Anterior cingulate cortex (tissue), 58 donors: Measurements from ENCODE around the gene SAXO2.
"Not testable (repeated sequence)": the region's sequence is repeated elsewhere in the genome, so short reads cannot be mapped to it uniquely, and the experiment has no call there.

Experiments
- DNase-seq, 58 donors: peaks; one replicate each; lab custom pipeline; 2025; lab: John Stamatoyannopoulos, UW

SAXO2 gene

DNA sequence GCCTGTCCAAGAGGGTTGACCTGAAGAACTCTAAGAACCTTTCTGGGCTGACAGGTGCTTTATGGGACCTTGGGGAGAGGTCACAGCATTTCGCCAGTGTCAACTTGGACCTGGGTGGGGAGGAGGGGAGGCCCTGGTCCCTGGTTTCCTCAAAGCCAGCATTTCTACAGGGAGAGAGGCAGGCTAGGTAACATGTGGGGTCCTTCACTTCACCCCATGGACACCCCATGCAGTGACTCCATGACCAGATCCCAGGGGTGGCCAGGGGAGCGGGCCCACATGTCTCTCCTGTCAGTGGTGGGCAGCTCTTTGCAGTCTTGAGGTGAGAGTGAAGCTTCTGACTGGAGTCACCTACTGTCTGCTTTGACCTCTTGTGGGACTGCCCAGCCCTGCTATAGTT lies 50.8 kb downstream of the SAXO2 start:
- DNase-seq = no peak

DNA sequence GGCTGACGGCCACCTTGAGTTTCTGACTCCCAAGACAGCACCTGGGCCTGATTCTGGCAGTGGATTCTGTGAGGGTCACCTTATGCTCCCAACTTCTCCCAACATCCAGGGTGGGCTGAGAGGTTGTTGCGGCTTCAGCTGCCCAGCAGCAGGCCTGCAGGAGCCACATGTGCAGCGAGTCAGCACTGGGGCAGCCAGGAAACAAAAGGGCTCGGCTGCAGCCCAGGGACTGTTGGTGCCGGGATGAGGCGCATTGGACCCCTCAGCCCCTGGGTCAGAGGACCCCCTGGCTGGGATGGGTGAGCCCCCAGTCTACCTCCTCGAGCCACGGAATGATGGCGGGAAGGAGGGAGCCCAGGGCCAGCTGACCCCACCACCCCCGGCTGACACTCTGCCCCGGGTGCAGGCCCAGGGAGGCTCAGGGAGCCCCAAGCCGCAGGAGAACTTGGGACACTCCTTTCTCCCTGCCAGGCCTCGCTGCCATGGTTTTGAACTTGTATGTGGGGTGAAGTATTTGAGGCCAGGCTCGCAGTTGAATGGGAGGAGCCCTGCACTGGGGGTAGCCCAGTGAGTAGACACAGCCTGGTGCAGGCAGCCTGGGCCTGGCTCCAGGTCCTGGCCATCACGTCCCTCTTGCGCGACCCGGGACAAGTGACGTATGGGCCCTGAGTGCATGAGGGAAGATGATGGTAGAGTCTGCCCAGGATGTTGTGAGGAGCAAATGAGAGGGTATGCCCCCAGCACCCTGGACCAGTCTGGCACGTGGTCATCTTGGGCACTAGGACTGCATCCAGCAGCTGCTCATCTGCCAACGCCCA lies 51.5 kb downstream of the SAXO2 start:
- not testable (repeated sequence) for DNase-seq

DNA sequence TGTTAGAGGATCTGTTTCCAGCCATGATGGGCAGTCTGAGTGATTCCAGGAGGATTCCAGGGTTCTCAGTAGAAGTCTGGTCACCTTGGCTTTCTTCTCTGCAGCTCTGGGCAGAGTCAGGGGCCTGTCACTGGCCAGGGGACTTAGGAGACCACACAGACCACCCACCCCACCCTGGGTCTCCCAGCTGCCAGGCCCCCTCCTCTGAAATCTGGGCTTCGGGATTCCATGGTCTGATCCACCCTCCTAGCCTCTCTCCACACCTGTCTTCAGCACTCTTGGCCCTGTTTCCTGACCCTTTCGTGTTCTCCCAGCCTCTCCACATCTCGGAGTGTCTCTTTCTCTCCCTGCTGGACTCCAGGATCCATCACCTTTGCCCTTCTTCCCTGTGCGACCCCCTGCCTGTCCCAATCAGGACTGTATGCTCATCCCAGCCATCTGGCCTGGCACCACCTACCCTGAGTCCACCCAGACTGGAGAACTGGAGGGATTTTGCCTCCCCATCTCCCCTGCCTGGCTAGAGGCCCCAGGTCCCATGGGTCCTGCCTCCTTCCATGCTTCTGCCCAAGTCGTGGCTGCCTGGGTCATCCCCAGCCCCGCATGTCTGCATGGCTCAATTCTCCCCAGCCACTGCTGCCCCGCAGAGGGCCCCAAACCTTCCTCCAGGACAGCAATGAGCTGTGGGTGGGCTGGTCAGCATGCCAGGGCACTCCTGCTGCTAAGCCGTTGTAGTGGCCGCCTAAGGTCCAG lies 52.3 kb downstream of the SAXO2 start:
- DNase-seq = no peak

DNA sequence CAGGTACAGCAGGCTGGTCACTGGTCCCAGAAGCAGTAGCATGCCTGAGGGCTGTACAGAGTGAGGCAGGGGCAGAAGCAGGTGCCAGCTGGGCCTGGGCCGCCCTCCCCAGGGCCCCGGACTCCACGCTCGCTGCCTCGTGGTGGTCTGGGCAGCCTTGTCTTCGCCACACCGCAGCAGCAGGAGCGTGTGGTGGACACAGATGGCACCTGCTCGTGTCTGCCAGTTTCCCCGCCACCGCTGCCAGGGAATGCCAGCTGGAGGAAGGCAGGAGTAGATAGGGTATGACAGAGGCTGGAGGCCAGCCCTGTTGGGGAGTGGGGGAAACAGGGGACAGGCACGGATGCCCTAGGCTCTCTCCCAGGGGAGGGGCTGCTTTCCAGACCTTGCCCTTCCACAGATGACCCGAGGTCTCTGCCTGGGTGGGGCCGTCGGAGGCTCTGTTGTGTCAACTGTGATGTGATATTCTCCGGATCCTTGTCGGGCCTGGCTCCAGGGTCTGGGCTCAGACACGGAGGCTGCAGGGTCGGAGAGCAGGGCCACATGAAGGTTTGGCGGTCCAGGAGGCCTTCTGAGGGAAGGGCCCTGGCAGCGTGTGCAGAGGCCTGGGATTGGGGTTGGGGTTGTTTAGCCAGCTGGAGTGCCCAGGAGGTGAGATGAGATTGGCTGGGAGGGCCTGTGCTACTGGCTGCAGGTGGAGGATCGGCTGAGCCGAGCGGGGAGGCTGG lies 53.1 kb downstream of the SAXO2 start:
- peak in 5 of 58 donors; percentile 6 to 18 (median 9) for DNase-seq

GRCh38 chr15:82316247-82317090 lies 53.9 kb downstream of the SAXO2 start:
- not testable (repeated sequence) for DNase-seq

- DNase-seq = no peak
Measured at GRCh38 chr15:82317091-82317489, 54.5 kb downstream of the SAXO2 start.

GRCh38 chr15:82317516-82317915 lies 54.9 kb downstream of the SAXO2 start:
- DNase-seq = not testable (repeated sequence)

- not testable (repeated sequence) for DNase-seq
Measured at GRCh38 chr15:82318281-82318680, 55.7 kb downstream of the SAXO2 start.

GRCh38 chr15:82319522-82320278 lies 57.1 kb downstream of the SAXO2 start:
- not testable (repeated sequence) for DNase-seq

DNA sequence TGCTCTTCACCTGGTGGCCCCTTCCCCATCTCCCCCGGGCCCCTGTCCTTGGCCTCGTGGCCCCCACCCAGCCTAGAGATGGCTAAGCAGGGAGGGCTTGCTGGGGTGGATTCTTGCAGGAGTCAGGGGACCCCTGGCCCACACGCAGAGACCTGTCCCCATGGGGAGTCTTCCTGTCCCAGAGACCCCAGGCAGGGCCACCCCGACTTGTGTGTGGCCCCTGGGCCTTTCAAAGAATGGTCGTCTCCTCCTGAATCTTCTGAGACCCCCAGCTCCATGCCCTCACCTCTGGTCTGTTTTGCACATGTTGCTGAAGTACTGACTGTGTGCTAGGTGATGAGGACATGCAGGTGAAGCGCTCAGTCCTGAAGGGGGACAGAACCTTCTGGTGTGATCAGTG lies 58.2 kb downstream of the SAXO2 start:
- DNase-seq = not testable (repeated sequence)

DNA sequence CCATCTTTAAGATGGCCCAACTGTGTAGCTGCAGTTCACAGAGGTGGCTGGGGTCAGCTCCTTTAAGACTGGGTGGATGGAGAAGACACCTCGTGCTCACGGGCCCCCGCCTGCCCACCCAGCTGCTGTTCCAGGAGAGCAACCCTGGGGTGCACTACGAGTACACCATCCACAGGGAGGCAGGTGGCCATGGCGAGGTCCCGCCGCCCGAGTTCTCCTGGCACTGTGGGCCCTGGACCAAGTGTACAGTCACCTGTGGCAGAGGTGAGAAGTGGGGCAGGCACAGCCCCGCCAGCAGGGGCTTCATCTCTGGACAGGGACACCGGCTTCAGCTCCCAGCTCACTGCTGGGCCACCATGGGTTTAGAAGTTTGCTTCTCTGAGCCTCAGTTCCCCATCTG lies 59.9 kb downstream of the SAXO2 start:
- DNase-seq = not testable (repeated sequence)

DNA sequence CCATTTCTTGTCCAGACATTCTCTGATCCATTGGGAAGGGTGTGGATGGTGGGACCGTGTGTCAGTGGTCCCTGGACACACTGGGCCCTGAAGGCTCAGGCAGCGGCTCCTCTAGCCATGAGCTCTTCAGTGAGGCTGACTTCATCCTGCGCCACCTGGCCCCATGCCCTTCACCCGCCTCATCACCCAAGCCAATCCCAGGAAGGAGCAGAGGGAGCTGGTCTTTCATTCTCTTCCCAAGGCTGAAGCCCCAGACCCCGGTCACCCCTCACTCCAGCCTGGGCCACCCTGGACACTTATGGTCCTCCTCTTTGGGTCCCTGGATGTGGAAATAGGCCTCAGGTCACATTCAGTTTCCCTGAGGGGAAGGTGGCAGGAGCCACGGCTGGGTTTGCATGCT lies 62.2 kb downstream of the SAXO2 start:
- DNase-seq = not testable (repeated sequence)

GRCh38 chr15:82325646-82326045 lies 63.0 kb downstream of the SAXO2 start:
- DNase-seq = not testable (repeated sequence)

GRCh38 chr15:82326896-82327295 lies 64.3 kb downstream of the SAXO2 start:
- DNase-seq = not testable (repeated sequence)

GRCh38 chr15:82327372-82327771 lies 64.8 kb downstream of the SAXO2 start:
- not testable (repeated sequence) for DNase-seq

- not testable (repeated sequence) for DNase-seq
Measured at GRCh38 chr15:82329039-82329438, 66.4 kb downstream of the SAXO2 start.

GRCh38 chr15:82330921-82331320 lies 68.3 kb downstream of the SAXO2 start:
- DNase-seq = not testable (repeated sequence)

DNA sequence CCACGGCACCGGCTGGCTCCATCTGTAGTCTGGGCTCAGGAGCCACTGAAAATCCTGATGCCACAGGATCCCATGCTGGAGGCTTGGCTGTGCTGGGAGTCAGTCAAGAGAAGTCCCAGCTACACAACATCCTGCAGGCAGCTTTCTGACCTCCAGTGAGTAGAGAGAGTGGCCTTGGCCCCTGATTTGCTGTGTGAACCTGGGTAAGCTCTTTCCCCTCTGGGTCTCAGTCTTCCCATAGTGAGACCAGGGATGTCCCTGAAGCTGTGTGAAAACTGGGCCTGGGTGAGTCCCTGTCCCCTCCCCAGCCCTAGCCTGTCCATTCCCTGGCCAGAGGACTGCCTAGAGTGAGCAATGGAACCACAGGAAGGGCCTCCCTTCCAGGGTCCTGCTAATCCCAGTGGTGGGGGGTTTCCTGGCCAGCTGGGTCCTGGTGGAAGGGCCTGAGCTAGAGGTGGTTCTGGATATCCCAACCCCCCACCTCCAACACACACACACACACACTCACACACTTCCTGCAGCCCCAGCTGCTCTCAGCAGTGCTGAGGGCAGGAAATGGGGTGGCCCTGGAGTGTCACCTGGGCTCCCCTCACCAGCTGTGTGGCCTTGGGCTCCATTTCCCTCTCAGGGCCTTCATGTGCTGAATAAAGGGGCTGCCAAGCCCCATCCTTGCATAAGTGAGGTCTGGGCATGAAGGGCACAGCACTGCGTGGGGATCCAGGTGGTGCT lies 69.1 kb downstream of the SAXO2 start:
- DNase-seq = not testable (repeated sequence)
